COLO829 (cell line): ENCODE results near the gene IGF1R.

Experiments
- DNase-seq: peaks from one replicate; pipeline ENCODE4 v3.0.0; 2012; ENCODE audit warnings: low spot score

Gene IGF1R

DNA sequence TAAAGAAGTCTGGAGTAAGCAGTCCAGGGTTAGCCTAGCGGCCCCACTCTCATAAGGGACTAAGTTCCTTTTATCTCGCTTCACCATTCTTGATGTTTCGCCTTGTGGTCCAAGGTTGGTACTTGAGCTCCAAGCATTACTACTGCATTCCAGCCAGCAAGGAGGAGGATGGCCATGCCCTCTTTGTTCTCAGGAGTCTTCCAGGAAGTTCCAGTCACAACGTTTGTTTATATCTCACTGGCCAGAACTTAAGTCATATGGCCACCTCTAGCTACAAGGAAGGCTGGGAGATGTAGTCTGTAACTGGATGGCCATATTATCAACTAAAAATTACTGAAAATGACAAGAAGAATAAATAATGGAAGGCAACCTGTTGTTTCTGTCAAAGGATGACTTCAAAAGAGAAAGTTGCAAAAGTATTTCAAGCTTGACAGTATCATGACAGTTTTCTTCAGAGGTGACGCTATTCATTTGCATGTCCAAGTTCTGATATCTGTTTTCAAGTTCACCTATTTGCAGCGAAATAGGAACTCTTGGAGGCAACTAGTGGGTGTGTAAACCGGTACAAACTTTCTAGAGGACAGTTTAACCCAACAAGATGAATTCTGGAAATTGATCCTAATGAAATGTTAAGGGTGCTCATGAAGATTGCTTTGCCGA, 240.6 kb downstream of the IGF1R start:
- no peak for DNase-seq

DNA sequence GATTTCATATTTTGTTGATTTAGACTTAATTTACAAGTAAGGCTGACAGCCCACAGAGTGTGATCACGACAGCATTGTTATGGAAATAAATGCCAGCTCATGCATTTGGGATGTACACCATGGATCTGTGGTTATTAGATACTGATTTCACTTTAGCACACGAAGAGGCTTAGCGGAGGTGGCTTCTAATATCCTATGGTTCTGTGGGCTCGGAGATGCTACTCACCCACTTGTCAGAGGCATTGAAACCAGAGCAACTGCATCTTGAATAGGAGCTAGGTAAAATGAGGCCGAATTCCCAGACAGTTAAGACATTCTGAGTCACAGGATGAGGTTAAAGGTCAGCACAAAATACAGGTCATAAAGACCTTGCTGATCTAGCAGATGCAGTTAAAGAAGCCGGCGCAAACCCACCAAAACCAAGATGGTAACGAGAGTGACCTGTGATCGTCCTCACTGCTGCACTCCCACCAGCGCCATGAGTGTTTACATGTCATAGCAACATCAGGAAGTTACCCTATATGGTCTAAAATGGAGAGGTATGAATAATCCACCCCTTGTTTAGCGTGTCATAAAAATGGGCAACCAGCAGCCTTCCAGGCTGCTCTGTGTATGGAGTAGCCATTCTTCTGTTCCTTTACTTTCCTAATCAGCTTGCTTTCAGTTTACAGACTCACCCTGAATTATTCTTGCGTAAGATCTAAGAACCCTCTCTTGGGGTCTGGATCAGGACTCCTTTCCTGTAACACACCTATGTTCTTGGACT, 241.8 kb downstream of the IGF1R start:
- DNase-seq, result no peak

DNA sequence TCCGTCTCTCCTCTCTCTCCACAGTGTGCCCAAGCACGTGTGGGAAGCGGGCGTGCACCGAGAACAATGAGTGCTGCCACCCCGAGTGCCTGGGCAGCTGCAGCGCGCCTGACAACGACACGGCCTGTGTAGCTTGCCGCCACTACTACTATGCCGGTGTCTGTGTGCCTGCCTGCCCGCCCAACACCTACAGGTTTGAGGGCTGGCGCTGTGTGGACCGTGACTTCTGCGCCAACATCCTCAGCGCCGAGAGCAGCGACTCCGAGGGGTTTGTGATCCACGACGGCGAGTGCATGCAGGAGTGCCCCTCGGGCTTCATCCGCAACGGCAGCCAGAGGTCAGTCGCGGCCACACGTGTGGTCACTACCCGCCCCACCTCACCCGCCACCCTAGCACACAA, 243.0 kb downstream of the IGF1R start:
- no peak for DNase-seq

GRCh38 chr15:98893401-98893800, 245.1 kb downstream of the IGF1R start:
- DNase-seq, result no peak

DNA sequence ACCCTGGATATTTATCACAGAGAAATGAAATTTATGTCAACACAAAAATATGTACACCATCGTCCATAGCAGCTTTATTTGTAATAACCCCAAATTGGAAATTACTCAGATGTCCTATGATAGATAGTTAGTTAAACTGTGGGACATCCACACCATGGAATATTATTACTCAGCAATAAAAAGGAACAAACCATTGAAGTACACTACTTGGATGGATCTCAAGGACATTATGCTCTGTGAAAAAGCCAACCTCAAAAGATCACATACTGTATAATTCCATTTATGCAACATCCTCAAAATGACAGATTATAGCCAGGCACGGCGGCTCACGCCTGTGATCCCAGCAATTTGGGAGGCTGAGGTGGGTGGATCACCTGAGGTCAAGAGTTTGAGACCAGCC, 246.0 kb downstream of the IGF1R start:
- DNase-seq, result no peak

- peak; percentile 90 for DNase-seq
These were observed 247.8 kb downstream of the IGF1R start for GRCh38 chr15:98896002-98896721.

GRCh38 chr15:98896802-98897732, 248.7 kb downstream of the IGF1R start:
- DNase-seq, result peak; percentile 100

GRCh38 chr15:98898122-98898521, 249.8 kb downstream of the IGF1R start:
- no peak for DNase-seq

DNA sequence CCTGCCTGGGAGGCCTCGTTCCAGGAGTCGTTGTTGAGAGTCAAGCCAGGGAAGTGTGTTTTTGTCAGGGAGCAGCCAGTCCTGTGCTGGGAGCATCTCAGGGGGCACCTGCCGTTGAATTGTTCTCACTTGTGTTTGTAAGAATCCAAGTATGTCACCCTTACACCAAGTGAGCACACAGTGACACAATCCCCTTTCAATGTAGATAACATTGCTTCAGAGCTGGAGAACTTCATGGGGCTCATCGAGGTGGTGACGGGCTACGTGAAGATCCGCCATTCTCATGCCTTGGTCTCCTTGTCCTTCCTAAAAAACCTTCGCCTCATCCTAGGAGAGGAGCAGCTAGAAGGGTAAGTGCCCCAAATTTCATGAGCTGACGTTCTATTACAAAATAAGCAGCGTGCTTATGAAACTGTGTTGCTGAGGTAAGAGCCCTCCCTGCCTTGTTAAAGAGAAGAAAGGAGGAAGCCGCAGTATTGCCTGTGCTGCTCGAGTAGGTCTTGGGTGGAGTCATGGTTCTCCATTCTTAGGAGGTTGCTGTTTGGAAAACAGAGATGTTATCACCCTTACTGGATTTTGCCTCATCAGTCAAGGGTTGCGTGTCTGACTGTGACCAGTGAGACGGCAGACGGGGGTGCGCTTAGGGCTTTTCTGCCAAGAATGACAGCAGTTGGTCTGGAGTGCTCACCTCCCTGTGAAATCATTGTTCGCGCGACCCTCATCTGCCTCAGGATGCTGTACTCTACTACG, 251.1 kb downstream of the IGF1R start:
- no peak for DNase-seq

GRCh38 chr15:98900356-98900755, 252.0 kb downstream of the IGF1R start:
- DNase-seq, result no peak

DNA sequence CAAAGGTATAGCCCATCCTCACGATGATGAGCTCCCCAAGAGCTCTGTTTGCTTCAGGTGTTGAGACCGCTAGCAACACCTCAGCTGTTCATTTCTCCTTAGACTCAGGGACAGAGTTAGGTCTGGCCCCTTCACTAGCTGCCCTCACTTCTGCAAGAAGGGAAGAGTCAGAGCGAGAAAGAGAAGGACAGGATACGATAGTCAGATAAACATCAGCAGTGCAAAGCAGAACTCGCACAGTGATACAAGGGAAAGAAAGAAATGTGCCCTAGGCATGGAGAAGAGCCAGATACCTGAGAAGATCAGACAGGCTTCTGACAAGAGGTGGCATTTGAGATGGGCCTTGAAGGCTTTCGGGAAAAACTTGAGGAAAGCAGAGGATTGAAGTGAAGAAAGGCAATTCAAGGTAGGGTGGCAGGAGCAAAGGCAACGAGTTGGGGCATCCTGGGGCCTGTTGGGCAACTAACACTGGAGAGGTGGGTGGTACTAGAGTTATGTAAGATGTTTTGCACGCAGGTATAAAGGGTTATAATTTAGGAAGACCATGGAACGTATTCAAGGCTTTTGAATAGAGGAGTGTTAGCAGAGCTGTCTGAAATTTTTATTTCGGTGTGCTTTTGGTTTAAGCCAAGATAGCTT, 253.2 kb downstream of the IGF1R start:
- DNase-seq, result no peak

DNA sequence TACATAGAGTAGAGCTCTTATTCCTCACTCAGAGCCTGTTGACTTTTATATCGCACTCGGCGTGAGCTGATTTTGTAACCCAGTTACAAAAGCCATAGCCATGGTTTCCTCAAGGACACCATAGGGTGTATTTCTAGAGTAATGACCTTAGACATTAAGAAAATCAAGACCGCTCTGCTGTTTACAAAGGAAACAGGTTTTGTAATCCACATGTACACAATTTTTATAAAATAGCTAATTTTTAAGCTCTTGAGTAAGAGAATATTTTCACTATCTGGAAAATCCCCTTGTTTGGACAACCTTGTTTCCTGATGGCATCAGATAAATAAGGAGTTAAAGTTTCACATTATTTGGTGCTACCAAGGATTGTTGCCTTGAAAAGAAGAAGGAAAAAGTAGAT, 254.6 kb downstream of the IGF1R start:
- no peak for DNase-seq

GRCh38 chr15:98903377-98904018, 255.2 kb downstream of the IGF1R start:
- peak; percentile 70 for DNase-seq

DNA sequence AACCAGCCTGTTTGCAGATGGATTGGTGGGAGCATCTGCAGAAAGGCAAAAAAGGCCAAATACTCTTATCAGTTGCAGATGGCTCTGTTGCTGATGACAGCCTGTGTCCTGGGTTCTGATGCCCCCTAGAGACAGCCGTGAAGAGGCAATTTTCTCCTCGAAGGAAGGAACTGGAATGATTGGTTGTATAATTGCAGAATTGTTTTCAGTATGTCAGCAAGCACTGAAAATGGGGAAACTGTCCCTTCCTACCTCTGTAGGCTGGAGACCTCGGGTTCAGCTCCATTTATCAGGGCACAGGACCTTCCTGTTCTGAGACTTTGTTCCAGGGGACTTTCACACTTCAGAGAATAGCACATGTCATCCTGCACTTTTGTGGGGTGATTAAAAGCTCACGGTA, 256.2 kb downstream of the IGF1R start:
- DNase-seq, result peak; percentile 89

DNA sequence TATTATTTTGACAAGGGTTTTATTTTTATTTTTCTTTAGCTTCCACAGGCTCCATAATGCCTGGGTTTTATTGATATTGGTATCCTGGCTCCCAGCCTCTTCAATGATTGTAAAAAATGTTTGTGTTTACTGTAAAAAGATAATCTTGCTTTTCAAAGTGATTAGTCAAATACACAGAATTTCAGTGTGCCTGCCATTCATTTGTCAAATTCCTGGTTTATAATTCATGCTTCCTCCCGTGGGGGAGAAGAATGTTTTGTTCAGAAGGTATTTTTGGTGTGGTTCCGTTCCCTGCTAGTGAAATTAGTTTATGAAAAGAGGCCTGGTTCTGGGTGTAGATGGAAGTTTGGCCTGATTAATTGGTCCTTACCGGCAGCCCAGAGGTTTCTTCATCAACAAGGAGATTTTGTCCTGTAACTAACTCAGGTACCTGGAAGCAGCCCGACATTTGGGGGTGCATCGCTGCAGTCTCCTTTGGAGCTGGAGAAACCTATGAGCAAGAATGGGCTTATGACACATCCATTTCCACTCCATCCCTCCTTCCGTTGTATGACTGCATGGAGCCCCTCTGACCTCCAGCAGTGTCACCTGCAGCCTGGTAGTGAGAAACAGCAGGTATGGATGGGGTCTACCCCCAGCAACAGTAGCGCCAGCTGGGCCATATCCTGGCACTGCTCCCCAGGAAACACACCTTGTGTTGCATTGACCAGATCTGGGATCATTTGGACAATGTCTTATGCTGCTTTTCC, 257.8 kb downstream of the IGF1R start:
- peak; percentile 76 for DNase-seq

- peak; percentile 26 for DNase-seq
These were observed 258.4 kb downstream of the IGF1R start for GRCh38 chr15:98906712-98907083.

DNA sequence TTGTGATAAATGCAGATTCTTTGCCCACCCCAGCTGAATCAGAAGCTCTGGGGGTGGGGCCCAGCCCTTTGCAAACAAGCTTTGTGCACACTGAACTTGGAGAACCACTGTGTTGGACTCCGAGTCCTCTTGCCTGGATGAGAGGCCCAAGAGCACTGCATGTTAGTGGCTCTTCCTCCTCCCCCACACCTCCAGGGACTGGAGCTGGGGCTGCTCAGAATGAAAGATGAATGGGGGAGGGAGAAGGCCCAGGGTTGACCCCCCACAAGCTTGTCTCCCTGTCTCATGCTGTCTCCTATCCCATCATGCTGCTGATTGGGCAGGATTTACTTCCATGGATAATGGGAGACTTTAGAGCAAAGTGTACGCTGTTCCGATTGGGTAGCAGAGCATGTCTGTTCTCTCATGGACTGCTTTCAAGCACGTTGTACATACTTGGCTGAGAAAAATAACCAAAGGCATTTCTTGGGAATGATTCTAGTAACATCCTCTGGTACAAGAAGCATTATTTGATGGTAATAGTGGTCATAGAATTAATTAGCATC, 259.7 kb downstream of the IGF1R start:
- DNase-seq, result no peak

DNA sequence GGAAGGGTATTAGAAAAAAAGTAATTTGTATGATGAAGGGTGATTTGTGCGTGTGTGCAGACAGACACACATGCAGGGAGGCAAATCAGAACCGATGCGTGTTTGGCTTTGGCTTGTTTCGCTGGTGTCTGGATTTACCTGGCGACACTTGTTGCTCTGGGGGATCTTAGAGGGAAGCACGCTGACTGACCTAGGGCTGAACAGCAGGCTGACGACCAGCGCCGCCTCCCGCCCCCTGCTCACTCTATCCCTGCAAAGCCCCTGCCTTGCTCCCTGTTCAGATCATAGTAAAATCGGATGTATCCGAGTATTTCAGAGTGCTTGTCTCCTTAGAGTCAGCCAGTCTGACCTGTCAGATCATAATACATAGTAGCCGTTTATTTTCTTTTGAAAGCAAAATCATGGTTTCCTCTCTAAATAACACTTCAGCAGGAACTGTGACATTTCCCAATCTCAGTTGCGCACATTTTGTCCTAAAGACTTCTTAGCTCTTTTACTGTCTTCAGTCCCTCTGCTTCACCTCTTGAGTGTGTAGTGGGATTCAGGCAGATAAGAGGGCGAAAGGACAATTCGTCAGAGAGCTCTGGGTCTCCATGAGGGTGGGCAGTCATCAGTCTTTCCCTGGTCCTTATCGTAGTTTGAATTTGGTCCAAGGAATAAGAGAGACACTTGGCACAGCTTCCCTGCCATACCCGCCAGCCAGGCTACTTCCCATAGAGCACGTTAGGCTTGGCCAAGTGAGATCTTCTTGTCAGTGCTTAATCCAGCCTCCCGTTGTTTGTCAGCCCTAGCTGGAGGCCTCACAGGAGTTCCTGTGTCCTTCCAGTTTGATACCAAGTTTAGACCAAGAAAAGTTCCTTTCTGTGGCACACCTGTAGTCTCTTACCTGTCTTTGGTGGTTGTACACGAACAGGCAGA, 261.9 kb downstream of the IGF1R start:
- DNase-seq, result no peak
